Nephron progenitor cell (in vitro differentiated cells): Measurements from ENCODE around the gene WDR49.
A peak's percentile ranks its signal among the peaks of the same experiment; 100 is the strongest.

Experiments used
- DNase-seq: peaks from one replicate; pipeline ENCODE4 v3.0.0; 2021
- H3K27ac Mint-ChIP-seq: 2 replicates; pipeline ENCODE4 v1.8.0; 2021; ENCODE audit warnings: mild to moderate bottlenecking, moderate library complexity, mixed read lengths
- H3K27me3 Mint-ChIP-seq: 2 replicates; pipeline ENCODE4 v1.8.0; 2021; ENCODE audit warnings: mild to moderate bottlenecking, low read depth, mixed read lengths; ENCODE audit not compliant: poor library complexity
- H3K36me3 Mint-ChIP-seq: 2 replicates; pipeline ENCODE4 v1.8.0; 2021; ENCODE audit warnings: low read depth, mixed read lengths
- H3K4me1 Mint-ChIP-seq: 2 replicates; pipeline ENCODE4 v1.8.0; 2021; ENCODE audit warnings: mixed read lengths
- H3K4me3 Mint-ChIP-seq: 2 replicates; pipeline ENCODE4 v1.8.0; 2021; ENCODE audit warnings: mild to moderate bottlenecking, moderate library complexity, mixed read lengths
- H3K9me3 Mint-ChIP-seq: 2 replicates; pipeline ENCODE4 v1.8.0; 2021; ENCODE audit warnings: mild to moderate bottlenecking, moderate library complexity, mixed read lengths
- CTCF ChIP-seq: fragments of 200-600 bp; sonication (generic); IDR thresholded peaks from 2 replicates; pipeline ENCODE4 v1.5.0; 2021; ENCODE audit warnings: antibody characterized with exemption

WDR49 gene

DNA sequence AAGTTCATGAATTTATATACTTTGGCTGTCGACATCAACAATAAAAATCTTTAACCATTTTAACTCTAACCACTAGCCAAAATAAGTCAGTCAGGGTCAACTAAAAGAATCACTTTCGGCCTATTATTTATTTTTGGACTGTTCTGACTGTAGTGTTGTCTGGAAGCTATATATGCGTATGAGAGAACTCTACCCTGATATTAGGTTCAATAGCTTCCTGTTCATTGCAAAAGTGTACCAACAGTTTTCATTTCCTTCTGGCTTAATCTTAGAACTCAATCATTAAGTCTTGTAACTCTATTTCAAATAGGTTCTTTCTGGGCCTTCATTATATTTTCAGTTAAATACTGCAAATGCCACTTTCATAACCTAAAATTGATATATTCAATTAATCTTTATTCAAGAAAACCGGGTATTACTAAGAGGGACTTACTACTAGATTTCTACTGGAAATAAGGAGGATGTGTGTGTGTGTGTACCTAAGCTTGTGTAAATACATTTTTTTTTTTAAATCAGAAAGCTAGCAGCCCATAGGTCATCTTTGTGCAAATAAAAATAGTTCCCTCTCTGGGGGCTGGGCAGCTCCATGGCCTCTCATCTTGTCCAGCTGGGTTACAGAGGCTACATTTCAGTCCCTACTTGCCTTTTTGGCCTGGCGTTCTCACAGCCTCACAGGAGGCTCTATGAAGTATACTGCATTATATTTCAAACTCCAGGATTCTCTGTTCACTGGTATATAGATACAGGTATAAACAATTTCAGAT lies 185.7 kb downstream of the WDR49 start:
- no peak for DNase-seq
- Mint-ChIP-seq H3K27ac (no peak overlapping the region), H3K4me3 (no peak overlapping the region), H3K36me3 (no peaks in the 10 kb centered on the region), H3K4me1 (no peaks in the 10 kb centered on the region), H3K9me3 (no peaks in the 10 kb centered on the region), H3K27me3 (no peaks in the 10 kb centered on the region)
- no peak for TF ChIP-seq CTCF

DNA sequence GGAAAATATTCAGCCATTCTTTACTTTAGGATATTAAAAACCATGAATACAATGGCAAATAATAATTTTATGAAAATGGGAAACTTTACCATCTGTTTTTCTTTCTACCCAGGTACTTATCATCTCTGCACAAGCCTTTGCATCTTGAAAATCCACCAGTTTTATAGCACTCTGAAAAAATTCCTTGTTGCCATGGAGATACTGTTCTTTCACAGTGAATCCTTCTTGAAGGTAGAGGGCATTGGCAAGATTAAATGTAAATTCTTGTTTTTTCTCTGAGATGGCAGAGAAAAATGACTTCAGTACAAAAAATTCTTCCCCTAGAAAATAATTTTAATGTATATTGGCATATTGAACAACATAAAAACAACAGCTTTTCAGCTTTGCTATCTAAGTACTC lies 186.8 kb downstream of the WDR49 start:
- DNase-seq = no peak
- no peak overlapping the region for H3K27ac Mint-ChIP-seq
- no peak for TF ChIP-seq CTCF
- no peak overlapping the region for H3K4me3 Mint-ChIP-seq
- no peaks in the 10 kb centered on the region for H3K27me3 Mint-ChIP-seq
- H3K9me3 Mint-ChIP-seq = no peaks in the 10 kb centered on the region
- H3K36me3 Mint-ChIP-seq = no peaks in the 10 kb centered on the region
- H3K4me1 Mint-ChIP-seq = no peaks in the 10 kb centered on the region

GRCh38 chr3:167456157-167456799 lies 197.5 kb downstream of the WDR49 start:
- Mint-ChIP-seq H3K27ac (no peak overlapping the region), H3K4me3 (no peak overlapping the region), H3K9me3 (no peaks in the 10 kb centered on the region), H3K4me1 (no peaks in the 10 kb centered on the region), H3K36me3 (no peaks in the 10 kb centered on the region), H3K27me3 (no peaks in the 10 kb centered on the region)
- TF ChIP-seq CTCF = no peak
- DNase-seq = no peak

- peaks cover 5% of the 10 kb centered on the region for H3K4me1 Mint-ChIP-seq
- H3K27me3 Mint-ChIP-seq = no peaks in the 10 kb centered on the region
- H3K4me3 Mint-ChIP-seq = no peak overlapping the region
- no peak for TF ChIP-seq CTCF
- no peaks in the 10 kb centered on the region for H3K36me3 Mint-ChIP-seq
- DNase-seq = no peak
- no peaks in the 10 kb centered on the region for H3K9me3 Mint-ChIP-seq
- no peak overlapping the region for H3K27ac Mint-ChIP-seq
Observed at GRCh38 chr3:167453815-167454214, 199.9 kb downstream of the WDR49 start.

- no peaks in the 10 kb centered on the region for H3K9me3 Mint-ChIP-seq
- no peak overlapping the region for H3K4me3 Mint-ChIP-seq
- DNase-seq = no peak
- TF ChIP-seq CTCF = no peak
- no peak overlapping the region for H3K27ac Mint-ChIP-seq
- H3K27me3 Mint-ChIP-seq = no peaks in the 10 kb centered on the region
- H3K36me3 Mint-ChIP-seq = no peaks in the 10 kb centered on the region
- peaks cover 5% of the 10 kb centered on the region for H3K4me1 Mint-ChIP-seq
Observed at GRCh38 chr3:167451282-167451681, 202.5 kb downstream of the WDR49 start.

DNA sequence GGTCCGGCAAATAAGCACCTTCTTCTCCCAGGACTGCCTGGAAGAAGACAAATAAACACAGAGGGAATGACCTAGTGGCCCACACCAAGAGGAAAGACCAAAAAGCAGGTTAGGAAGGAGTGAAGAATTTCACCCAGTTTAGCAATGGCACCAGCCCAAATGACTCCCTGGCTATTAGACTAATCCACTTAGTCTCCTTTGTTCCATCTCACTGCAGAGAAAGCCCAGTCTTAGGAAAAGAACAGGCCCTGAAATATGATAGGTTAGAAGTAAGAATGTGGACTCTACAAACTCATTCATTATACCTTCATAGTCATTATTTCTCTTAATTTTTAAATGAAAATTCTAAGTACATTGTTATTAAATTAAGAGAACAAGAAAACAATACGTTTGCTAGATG lies 203.1 kb downstream of the WDR49 start:
- no peak for DNase-seq
- H3K36me3 Mint-ChIP-seq = no peaks in the 10 kb centered on the region

More for the DNA sequence above, 203.1 kb downstream of the WDR49 start:
- H3K27ac Mint-ChIP-seq = peak overlapping the region; percentile 62
- H3K9me3 Mint-ChIP-seq = no peaks in the 10 kb centered on the region
- no peak overlapping the region for H3K4me3 Mint-ChIP-seq
- H3K4me1 Mint-ChIP-seq = peaks cover 5% of the 10 kb centered on the region
- no peaks in the 10 kb centered on the region for H3K27me3 Mint-ChIP-seq
- no peak for TF ChIP-seq CTCF
